Mononuclear cell (primary cell): Measurements from ENCODE around the gene CDH23. TPM values are rescaled to one million over a fixed set of nuclear protein-coding genes. Genes with fewer than 3 reads are reported as not detected.

Experiments
- H3K27me3 ChIP-seq: 2 replicates; pipeline ENCODE4 v1.6.0; 2011; ENCODE audit warnings: low read length, control low read depth; ENCODE audit not compliant: insufficient read depth
- H3K4me1 ChIP-seq: 2 replicates; pipeline ENCODE4 v1.5.1; 2011; ENCODE audit warnings: mild to moderate bottlenecking, low read length, control low read depth; ENCODE audit not compliant: insufficient read depth
- H3K4me3 ChIP-seq: 2 replicates; pipeline ENCODE4 v1.5.1; 2011; ENCODE audit warnings: mild to moderate bottlenecking, low read length, moderate library complexity
- H3K9me3 ChIP-seq: 2 replicates; pipeline ENCODE4 v1.5.1; 2011; ENCODE audit warnings: low read depth, mild to moderate bottlenecking, control low read depth, low read length
- total RNA-seq: library from RNA; depleted of rRNA; stranded (reverse); fragments of >200 nt; gene quantifications from one replicate; pipeline ENCODE4 v1.2.3, GENCODE V29; 2012

Gene CDH23
- total RNA-seq, 1 donor, result 5.0 TPM

DNA sequence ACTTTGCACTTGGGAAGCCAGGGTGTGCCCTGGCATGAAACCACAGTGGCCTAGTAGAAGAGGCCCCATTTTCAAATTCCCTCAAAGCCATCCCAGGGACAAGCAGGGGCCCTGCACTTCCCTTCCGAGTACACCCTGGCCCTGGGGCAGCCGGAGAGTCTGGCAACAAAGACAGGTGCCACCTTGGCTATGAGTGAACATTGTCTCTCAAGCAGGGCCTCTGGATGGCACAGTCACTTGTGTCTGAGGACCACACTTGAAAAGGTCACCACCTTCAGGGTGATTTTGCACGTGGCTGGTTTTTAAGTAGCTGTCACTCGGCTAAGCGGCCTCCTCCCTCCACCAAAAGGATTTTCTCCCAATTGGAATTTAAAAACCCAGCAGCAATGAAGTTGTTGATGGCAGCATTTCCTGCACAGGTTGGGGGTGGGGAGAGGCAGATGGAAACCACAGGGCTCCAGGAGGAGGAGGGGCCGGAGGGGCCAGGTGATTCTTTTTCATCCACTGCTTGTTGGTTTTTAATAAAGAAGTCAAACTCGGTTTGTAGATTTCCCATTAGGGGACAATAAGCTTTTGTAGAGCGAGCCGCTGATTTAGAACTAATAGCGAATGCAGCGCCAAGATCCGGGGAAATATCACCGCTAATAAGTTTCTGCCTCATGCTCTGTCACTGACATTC is 289.0 kb downstream of the CDH23 start:
- no peaks in the 10 kb centered on the region for H3K27me3 ChIP-seq
- H3K9me3 ChIP-seq, result no peaks in the 10 kb centered on the region
- peaks cover 5% of the 10 kb centered on the region for H3K4me1 ChIP-seq
- no peak overlapping the region for H3K4me3 ChIP-seq

DNA sequence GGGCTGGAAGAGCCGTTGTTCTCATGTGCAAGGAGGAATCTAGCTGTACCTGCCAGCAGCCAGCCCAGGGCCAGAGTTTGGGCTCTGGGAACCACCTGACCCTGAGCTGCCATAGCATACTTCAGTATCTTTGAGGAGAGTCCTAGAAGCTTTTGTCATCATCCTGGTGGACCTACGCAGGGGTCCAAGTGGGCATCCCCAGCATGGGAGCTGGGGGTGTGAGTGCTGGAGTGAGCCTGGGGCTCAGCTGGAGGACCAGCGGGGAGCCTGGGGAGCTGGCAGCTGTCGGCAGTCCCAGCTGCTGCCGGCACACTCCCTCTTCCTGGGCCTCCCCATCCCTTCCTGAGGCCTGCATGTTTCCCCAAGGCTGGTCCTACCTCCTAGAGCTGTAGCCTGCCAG is 290.4 kb downstream of the CDH23 start:
- Histone ChIP-seq H3K27me3 (no peaks in the 10 kb centered on the region), H3K4me1 (peaks cover 5% of the 10 kb centered on the region), H3K9me3 (no peaks in the 10 kb centered on the region), H3K4me3 (no peak overlapping the region)

DNA sequence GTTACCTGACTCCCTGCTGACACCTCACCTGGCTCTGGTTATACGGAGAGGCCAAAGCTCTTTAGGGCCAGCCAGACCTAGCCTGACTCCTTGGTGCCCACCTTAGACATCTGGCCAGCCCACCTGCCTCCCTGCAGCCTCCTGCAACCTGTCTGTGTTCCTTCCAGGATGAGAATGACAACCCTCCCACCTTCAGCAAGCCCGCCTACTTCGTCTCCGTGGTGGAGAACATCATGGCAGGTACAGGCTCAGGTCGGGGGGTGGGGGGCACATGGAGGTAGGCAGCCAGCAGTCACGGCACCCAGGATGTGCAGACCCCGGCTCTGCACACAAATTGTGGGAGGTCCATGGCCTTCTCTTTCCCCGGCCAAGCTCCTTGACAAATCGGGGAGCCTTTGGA is 290.8 kb downstream of the CDH23 start:
- peaks cover 5% of the 10 kb centered on the region for H3K4me1 ChIP-seq
- no peaks in the 10 kb centered on the region for H3K9me3 ChIP-seq
- no peak overlapping the region for H3K4me3 ChIP-seq
- no peaks in the 10 kb centered on the region for H3K27me3 ChIP-seq

DNA sequence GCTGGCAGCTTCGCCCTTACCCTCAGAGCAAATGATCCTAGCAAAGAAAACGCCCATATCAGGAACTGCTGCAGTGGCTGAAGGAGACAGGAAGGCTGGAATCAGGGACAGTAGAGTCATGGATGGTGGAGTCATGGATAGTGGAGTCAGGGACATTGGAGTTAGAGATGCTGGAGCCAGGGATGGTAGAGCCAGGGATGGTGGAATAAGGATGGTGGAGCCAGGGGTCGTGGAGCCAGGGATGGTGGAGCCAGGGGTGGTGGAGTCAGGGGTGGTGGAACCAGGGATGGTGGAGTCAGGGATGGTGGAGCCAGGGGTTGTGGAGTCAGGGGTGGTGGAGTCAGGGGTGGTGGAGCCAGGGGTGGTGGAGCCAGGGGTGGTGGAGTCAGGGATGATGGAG is 291.5 kb downstream of the CDH23 start:
- H3K9me3 ChIP-seq, result no peaks in the 10 kb centered on the region
- H3K4me3 ChIP-seq, result no peak overlapping the region
- H3K27me3 ChIP-seq, result no peaks in the 10 kb centered on the region
- peaks cover 11% of the 10 kb centered on the region for H3K4me1 ChIP-seq

DNA sequence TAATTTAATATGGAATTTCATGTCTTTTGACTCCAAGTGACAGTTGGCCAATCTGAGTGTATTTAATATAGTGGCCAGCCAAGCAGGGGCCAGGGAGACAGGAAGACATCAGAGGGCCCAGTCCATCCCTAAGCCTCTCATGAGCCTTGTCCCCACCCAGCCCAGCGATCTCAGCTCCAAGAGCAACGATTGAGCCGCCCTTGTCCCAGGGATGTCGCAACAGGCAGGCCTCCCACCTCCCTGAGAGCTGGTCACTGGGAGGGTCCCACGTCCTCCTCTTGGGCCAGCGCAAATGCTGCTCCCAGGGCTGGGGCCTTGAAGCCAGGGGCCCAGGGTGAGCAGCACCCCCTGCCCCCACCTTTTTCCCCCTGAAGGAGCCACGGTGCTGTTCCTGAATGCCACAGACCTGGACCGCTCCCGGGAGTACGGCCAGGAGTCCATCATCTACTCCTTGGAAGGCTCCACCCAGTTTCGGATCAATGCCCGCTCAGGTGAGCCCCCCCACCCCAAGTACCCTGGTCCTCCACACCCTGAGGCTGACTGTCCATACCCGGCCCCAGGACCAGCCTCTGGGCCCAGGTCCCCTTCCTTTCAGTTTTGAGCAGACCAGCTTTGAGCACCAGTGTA is 293.5 kb downstream of the CDH23 start:
- H3K9me3 ChIP-seq, result no peaks in the 10 kb centered on the region
- no peaks in the 10 kb centered on the region for H3K27me3 ChIP-seq
- peaks cover 25% of the 10 kb centered on the region for H3K4me1 ChIP-seq
- no peak overlapping the region for H3K4me3 ChIP-seq

DNA sequence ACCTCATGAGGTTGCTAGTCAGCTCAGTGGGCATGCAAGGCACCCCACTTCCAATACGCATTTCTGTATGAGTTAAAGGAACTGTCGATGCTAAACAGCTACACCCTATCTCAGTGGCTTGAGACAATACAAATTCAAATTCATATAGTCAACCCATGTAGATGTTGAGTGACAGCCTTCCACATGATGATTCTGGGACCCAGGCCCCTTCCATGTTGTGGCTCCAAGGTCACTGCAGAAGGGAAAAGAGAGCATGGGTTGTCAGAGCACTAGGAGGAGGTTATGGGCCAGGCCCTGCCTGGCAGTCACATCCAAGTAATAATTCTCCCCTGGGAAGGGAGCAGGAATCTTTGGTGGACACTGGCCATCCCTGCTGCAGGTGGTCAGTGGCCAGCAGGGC is 294.7 kb downstream of the CDH23 start:
- H3K27me3 ChIP-seq, result no peaks in the 10 kb centered on the region
- peaks cover 37% of the 10 kb centered on the region for H3K4me1 ChIP-seq
- no peak overlapping the region for H3K4me3 ChIP-seq
- H3K9me3 ChIP-seq, result no peaks in the 10 kb centered on the region

DNA sequence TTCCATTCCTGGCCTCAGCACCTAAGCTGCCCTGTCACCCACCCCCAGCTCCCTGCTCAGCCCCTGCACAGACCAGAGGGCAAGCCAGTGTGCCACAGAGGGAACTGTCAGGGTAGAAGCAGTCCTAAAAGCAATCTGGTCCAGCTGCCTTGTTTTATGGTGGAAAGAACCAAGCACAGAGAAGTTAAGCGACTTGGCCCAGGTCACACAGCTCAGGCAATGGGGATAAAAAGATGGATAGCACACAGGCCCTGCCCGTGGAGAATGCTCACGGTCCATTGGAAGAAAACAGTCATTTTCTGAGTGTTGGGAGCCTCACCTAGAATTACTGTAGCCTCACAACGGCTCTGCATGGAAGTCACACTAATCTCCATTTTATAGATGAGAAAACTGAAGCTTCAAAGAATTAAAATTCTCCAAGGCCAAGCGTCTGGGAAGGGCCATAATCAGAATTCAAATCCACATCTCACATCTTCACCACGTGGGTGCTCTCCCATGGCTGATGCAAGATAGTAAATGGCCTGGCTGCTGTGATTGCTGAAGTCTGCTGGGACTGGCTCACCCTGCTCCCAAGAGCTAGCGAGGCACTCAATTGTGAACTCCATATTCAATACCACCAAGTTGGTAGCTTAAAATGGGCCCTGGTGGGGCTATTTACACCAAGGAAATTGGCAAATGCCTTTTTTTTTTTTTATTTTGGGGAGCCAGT is 296.0 kb downstream of the CDH23 start:
- no peak overlapping the region for H3K4me3 ChIP-seq
- H3K9me3 ChIP-seq, result no peaks in the 10 kb centered on the region
- no peaks in the 10 kb centered on the region for H3K27me3 ChIP-seq
- peaks cover 50% of the 10 kb centered on the region for H3K4me1 ChIP-seq

DNA sequence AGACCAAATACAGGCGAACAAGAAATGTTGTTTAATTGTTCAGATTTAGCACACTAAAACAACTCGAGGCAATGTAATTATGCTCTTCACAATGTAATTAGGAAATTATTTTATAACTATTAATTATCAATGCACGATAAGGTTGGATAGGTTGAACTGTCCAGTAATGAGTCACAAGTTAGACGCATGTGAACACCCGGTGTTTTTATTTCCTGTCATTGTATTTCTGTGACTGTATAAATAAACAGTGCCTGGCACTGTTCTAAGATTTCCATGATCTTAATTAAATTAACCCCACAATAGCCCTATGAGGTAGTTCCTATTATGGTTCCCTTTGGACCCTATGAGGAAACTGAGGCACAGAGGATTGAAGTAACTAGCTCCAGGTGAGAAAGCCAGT is 296.7 kb downstream of the CDH23 start:
- Histone ChIP-seq H3K4me1 (peaks cover 56% of the 10 kb centered on the region), H3K4me3 (no peak overlapping the region), H3K9me3 (no peaks in the 10 kb centered on the region), H3K27me3 (no peaks in the 10 kb centered on the region)

DNA sequence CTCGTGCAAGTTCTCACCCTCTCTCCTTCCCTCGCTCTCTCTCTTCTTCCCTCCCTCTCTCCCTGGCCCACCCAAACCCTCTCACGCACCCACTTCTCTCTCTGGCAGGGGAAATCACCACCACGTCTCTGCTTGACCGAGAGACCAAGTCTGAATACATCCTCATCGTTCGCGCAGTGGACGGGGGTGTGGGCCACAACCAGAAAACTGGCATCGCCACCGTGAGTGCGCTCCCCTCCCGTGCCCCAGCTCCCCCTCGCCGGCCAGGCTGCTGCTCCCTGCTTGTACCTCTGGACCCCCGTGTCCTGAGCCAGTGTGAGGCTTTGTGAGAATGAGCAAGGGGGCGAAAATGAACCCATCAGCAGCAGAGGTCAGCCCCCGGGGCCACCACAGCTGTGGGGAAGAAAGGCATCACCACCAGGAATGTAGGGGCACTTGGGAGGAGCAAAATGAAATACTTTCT is 297.4 kb downstream of the CDH23 start:
- Histone ChIP-seq H3K4me3 (no peak overlapping the region), H3K9me3 (no peaks in the 10 kb centered on the region), H3K4me1 (peaks cover 63% of the 10 kb centered on the region), H3K27me3 (no peaks in the 10 kb centered on the region)

DNA sequence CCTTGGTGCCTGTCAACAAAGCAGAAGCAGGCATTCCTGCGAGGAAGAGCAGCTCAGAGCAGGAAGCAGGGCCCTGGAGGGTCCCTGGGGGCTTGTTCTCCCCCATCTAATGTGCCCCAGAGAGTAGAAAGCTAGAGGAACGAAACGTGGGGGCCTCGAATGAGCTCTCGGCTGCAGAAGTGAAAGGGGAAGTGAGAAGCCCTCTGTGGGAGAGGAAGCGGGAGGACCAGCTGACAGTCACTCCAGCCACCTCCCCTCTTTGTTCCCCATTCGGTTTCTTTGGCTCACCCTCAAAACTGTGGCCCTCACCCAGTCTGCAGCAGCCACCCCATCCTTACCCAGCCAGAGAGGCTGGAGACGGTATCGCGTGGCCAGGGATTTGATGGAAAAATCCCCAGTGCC is 297.8 kb downstream of the CDH23 start:
- peaks cover 68% of the 10 kb centered on the region for H3K4me1 ChIP-seq
- H3K27me3 ChIP-seq, result no peaks in the 10 kb centered on the region
- no peak overlapping the region for H3K4me3 ChIP-seq
- H3K9me3 ChIP-seq, result no peaks in the 10 kb centered on the region

DNA sequence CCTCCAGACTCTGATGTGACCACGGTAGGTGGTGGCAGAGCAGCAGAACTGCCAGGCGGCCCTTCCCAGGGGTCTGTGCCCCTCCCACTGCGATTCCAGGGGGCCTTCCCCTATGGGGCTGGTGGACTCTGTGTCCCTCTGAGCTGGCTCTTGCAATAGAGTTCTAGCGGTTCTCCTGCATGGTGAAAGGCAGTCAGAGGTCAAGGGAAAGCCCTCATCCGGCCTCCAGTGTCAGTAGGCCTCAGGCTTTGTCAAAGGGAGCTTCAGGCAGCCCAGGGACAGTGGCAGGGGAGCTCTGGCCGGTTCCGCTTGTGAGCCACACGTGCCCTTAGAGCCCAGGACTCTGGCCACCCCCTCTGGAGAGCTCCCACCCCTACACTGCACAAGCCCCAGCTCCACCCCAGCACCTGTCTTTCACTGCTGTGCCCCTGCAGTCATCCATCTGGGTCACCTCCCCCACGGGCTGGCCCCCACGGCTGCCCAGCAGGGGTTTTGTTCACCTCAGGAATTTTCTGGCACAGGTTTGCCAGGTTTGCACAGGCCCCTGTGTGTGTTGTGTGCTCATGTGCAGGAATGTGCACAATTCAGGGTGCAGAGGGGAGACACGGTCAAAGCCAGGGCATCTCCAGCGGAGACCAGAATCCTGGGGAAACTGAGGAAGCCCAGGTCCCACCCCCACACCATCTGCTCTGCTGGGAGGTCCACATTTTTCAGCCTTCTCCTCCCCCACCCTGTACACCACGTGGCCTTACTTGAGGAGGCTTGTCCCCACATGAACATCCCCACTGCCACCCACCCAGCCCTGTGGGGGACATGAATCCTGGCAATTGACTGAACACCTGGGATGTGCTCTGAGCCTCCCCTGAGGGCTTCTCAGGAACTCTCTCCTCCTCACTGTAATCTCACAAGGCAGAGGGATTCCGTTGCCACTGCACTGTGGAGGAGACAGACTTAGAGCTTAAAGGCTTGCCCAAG is 299.1 kb downstream of the CDH23 start:
- Histone ChIP-seq H3K27me3 (no peaks in the 10 kb centered on the region), H3K4me1 (peaks cover 80% of the 10 kb centered on the region), H3K4me3 (no peak overlapping the region), H3K9me3 (no peaks in the 10 kb centered on the region)

DNA sequence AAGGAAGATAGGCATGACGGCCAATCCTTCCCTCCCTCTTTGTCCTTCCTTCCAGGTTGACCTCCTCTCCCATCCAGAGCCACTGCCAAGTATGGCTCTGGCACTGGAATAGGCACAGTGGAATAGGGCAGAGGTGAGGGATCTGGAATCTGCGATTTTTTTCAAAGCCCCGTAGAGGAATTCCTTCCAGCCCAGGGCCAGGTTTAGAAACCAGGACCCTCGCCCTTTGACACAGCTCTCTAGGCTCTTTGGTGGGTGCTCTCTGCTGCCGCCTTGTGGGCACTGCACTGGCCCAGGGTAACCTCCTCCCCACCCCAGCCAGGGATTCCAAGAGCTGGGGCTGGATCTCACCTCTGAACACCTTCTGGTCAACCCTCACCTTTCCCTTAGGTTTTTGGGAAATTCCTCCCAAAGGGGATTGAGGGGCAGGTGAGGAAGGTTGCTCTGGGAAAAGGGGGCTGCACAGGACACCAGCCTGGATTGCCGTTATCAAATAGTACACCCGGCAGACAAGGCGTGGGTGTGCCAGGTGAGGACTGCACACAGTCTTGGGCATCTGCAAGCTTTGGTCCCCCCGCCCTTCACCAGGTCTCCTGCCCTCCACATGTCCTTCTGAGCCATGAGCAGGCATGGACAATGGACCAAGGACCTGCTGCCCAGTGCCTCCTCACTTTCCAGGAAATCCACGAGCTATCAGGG is 300.1 kb downstream of the CDH23 start:
- Histone ChIP-seq H3K27me3 (no peaks in the 10 kb centered on the region), H3K9me3 (no peaks in the 10 kb centered on the region), H3K4me1 (peaks cover 90% of the 10 kb centered on the region), H3K4me3 (no peak overlapping the region)

DNA sequence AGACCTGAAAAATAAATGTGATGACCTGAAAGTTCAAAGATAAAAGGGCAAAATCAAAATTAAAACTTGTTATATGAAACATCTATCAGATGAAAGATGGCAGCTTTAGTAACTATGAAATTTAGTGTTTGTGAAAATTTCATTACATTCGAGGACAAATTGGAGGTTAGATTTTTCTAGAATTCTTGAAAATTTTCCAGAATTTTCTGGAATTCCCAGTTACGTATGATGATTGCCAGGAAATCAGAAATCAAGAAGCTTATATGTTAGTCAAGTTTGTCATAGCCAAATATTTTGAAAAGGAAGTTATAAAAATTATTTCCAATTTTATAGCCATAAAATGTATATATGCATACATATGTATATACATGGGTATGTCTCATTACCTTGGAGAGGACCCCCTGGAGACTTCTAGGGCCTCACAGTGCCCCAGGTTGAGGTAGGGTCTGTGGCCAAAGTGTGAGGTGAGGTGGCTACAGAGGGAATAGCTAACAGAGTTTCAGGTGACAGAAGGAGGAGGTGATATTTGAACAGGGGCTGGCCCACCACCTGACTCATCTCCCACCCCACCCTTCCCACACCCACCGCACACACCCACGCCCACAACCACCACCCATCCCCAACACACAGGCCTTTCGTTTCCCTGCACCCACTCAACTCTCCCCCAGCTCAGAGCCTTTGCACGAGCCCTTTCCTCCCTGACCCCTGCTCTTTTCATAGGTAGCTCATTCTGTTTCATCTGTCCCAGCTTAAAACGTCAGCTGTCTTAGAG is 301.4 kb downstream of the CDH23 start:
- no peaks in the 10 kb centered on the region for H3K27me3 ChIP-seq
- no peak overlapping the region for H3K4me3 ChIP-seq
- peaks cover 95% of the 10 kb centered on the region for H3K4me1 ChIP-seq
- H3K9me3 ChIP-seq, result no peaks in the 10 kb centered on the region

DNA sequence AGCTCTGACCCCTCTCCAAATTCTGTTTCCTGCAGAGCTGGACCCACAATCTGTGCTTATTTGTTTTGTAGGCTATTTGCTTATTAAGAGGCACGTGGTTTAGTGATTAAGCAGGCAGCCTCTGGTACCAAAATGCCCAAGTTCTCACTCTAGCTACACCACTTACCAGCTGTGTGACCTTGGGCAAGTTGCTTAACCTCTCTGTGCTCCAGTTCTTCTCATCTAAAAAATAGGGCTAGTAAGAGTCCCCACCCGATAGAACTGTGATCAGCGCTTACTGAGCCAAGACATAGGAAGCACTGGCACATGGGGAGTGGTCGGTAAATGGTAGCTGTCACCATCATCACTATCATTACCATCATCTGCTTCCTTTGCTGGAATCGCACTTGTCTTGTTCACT is 302.0 kb downstream of the CDH23 start:
- peaks cover 89% of the 10 kb centered on the region for H3K4me1 ChIP-seq
- H3K4me3 ChIP-seq, result no peak overlapping the region
- no peaks in the 10 kb centered on the region for H3K9me3 ChIP-seq
- no peaks in the 10 kb centered on the region for H3K27me3 ChIP-seq
